Measurements from ENCODE around the gene TOMM20. TPM values are rescaled to one million over a fixed set of nuclear protein-coding genes. Genes with fewer than 3 reads are reported as not detected.
A peak's percentile ranks its signal among the peaks of the same experiment; 100 is the strongest.

Gene TOMM20
- total RNA-seq (2021; ENCODE audit: unreplicated experiment): 184 TPM
- polyA plus RNA-seq (2012): 165 and 166 TPM in 2 replicates
- Bru-seq, nascent RNA: percentile 97 among the genes with signal in this experiment
- percentile 99 among the genes with signal in this experiment for BruChase-seq, experiment 1, labeled RNA remaining after a 6-hour chase
- percentile 98 among the genes with signal in this experiment for BruChase-seq, experiment 2, labeled RNA remaining after a 2-hour chase
- long read RNA-seq, transcript TOMM20-201 (5 exons, 3,387 nt): major isoform, 321 of 395 reads
- long read RNA-seq, partial matches to known transcripts: 6 of 395 reads
- long read RNA-seq, other reads (novel, unspliced or antisense): 65 of 395 reads

DNA sequence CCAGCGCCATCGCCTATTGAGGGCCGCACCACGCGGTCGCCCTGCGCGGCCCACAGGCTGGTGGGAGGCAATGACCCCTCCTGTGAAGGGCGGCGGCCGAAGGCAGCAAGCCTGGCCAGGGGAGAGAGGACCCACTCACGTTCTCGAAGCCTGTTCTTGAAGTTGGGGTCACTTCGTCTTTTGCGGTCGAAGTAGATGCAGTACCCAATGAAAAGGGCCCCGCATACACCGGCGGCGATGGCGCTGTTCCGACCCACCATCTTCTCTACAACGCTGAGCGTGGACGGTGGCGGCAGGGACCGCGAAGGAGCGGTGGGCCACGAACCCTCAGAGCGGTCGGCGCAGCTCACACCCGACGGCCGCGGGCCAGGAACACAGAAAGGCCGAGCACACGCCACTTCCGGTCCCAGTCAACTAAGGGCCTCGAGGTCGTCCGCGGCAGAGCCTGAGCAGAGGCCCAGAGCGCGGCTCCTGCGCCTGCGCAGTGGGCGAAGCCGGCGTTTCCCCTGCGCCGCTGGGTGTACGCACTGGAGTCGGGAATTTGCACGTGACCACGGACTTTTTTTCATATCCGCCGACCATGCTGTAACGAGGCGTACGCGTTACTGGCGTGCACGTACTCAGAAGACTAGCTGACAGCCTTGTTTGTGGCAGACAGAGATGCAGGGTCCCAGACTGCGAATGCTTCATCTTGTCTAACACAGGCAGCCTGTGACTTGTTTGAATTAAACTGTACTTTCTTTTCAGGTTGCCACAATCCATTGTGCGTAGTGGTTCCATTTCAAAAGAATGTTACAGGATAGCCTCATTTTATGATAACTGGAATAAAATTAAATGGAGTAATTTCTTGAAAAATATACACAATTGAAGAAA is at the start of gene TOMM20:
TSS of gene TOMM20 (minus strand) at position 382 of the 873 bp plus-strand sequence. CDS start at position 260, 122 bp downstream.
- H3K4me1 ChIP-seq (ENCODE audit: control insufficient read depth in 1 of 2, insufficient read depth in 2 of 2, low read length in 2 of 2): peaks cover 10 to 18% of the 10 kb centered on the region in 2 experiments; a peak in 3 of 4 replicates
- H3K4me2 ChIP-seq (ENCODE audit: low read length): peak within 1 kb of the TSS; percentile 80
- H3K27ac ChIP-seq (ENCODE audit: low read depth, low read length): peak within 1 kb of the TSS; percentile 80
- peak within 1 kb of the TSS; percentile 95 to 98 for H3K4me3 ChIP-seq (replicated peaks in 1 of 2; ENCODE audit: low read depth in 1 of 2, low read length in 2 of 2)
- peak within 1 kb of the TSS; percentile 97 for H3K9ac ChIP-seq (ENCODE audit: low read length)
- DNase-seq (ENCODE audit: low read depth, low spot score): peak; percentile 96
- peak within 1 kb of the TSS; percentile 96 for H2AFZ ChIP-seq (ENCODE audit: low read depth, low read length, poor library complexity, severe bottlenecking)
- H3K9me3 ChIP-seq (ENCODE audit: control insufficient read depth in 1 of 2, insufficient read depth in 1 of 2, low read depth in 1 of 2, low read length in 2 of 2): no peaks in the 10 kb centered on the region
- H4K20me1 ChIP-seq (ENCODE audit: insufficient read depth): peaks cover 30% of the 10 kb centered on the region; the same call in 1 of the 2 replicates
- ChIA-PET POLR2A (interaction anchor here (1.1 kb wide), 1 partner anchor 9 kb away, joined by 4 read pairs; no protein-coding TSS in a partner anchor), CTCF (interaction anchor here (0.9 kb wide), 1 partner anchor 28 kb away, joined by 4 read pairs; no protein-coding TSS in a partner anchor), RAD21 (ENCODE audit: low non-redundant PET in 1 of 2, low total read pairs in 2 of 2, uncharacterized antibody in 2 of 2, unreplicated experiment in 2 of 2) (interaction anchor here in 1 of 2 experiments (0.7 kb wide), 1 partner anchor 164 kb away, joined by 3 read pairs; no protein-coding TSS in a partner anchor)
- peaks cover 7 to 22% of the 10 kb centered on the region in 2 experiments; a peak in 3 of 4 replicates for H3K36me3 ChIP-seq (ENCODE audit: control insufficient read depth in 1 of 2, insufficient read depth in 2 of 2, low read length in 2 of 2)
- TF ChIP-seq ZFX (IDR thresholded peaks at IDR 0.05): peak; percentile 91
- TF ChIP-seq CEBPB (IDR thresholded peaks at IDR 0.05; ENCODE audit: low read depth): no peak
- no peak for TF ChIP-seq ZNF274 (IDR thresholded peaks at IDR 0.05; ENCODE audit: low read depth, low read length)
- peak; percentile 37; the same call in 1 of the 2 replicates for TF ChIP-seq SP1 (IDR thresholded peaks at IDR 0.05; ENCODE audit: low read depth)
- TF ChIP-seq SIN3A (IDR thresholded peaks at IDR 0.05; ENCODE audit: low read depth): peak; percentile 92
- TF ChIP-seq TCF7L2 (IDR thresholded peaks at IDR 0.05; ENCODE audit: borderline replicate concordance, extremely low read depth, insufficient read depth, insufficient read length): peak; percentile 85
- no peak for TF ChIP-seq EGR1 (IDR thresholded peaks at IDR 0.05; ENCODE audit: low read depth)
- TF ChIP-seq, protein P1, sequence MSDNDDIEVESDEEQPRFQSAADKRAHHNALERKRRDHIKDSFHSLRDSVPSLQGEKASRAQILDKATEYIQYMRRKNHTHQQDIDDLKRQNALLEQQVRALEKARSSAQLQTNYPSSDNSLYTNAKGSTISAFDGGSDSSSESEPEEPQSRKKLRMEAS (IDR thresholded peaks at IDR 0.05): peak; percentile 97
- no peak for TF ChIP-seq YY1 (IDR thresholded peaks at IDR 0.05; ENCODE audit: extremely low read depth, insufficient replicate concordance, low read depth, low read length)
- TF ChIP-seq POLR2A (IDR thresholded peaks at IDR 0.05; ENCODE audit: borderline replicate concordance, extremely low read depth, insufficient read depth, insufficient read length): peak; percentile 85
- peak; percentile 95 for TF ChIP-seq POLR2AphosphoS5 (IDR thresholded peaks at IDR 0.05; ENCODE audit: low read depth, low read length)
- peak; percentile 71 for TF ChIP-seq ELF1 (IDR thresholded peaks at IDR 0.05; ENCODE audit: borderline replicate concordance, low read depth)
- TF ChIP-seq CBX3 (IDR thresholded peaks at IDR 0.05; ENCODE audit: low read depth): peak; percentile 93
- no peak for TF ChIP-seq EZH2phosphoT487 (IDR thresholded peaks at IDR 0.05; ENCODE audit: borderline replicate concordance)
- TF ChIP-seq, protein P2, sequence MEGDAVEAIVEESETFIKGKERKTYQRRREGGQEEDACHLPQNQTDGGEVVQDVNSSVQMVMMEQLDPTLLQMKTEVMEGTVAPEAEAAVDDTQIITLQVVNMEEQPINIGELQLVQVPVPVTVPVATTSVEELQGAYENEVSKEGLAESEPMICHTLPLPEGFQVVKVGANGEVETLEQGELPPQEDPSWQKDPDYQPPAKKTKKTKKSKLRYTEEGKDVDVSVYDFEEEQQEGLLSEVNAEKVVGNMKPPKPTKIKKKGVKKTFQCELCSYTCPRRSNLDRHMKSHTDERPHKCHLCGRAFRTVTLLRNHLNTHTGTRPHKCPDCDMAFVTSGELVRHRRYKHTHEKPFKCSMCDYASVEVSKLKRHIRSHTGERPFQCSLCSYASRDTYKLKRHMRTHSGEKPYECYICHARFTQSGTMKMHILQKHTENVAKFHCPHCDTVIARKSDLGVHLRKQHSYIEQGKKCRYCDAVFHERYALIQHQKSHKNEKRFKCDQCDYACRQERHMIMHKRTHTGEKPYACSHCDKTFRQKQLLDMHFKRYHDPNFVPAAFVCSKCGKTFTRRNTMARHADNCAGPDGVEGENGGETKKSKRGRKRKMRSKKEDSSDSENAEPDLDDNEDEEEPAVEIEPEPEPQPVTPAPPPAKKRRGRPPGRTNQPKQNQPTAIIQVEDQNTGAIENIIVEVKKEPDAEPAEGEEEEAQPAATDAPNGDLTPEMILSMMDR (IDR thresholded peaks at IDR 0.05 in 2 of 3, conservative IDR thresholded peaks at IDR 0.05 in 1 of 3; ENCODE audit: borderline replicate concordance in 1 of 3, insufficient read depth in 1 of 3, low read depth in 2 of 3, low read length in 2 of 3): no peak
- TF ChIP-seq FOSL1 (IDR thresholded peaks at IDR 0.05; ENCODE audit: low read depth): no peak
- intact Hi-C loops (cut with micrococcal nuclease): no loop called here
- peaks cover 50% of the 10 kb centered on the region for H3K79me2 ChIP-seq (ENCODE audit: insufficient read depth, low read length)
- TSS peak; percentile 91 for BruUV-seq (replicated peaks)
- H3K27me3 ChIP-seq (ENCODE audit: insufficient read depth, low read length): no peaks in the 10 kb centered on the region
- no peaks in the 10 kb centered on the region for H3K9me2 ChIP-seq (ENCODE audit: insufficient read depth)
- ATAC-seq: peak; percentile 97
